HEK293T (cell line): ENCODE measurements around the gene TCFL5.

Experiments used
- BHLHE40 ChIP-seq: fragments of 450-650 bp; IDR thresholded peaks from 2 replicates; pipeline ENCODE4 v1.6.1; 2016; ENCODE audit warnings: mild to moderate bottlenecking, moderate library complexity, borderline replicate concordance
- ELF4 ChIP-seq: fragments of 450-650 bp; IDR thresholded peaks from 2 replicates; pipeline ENCODE4 v1.6.1; 2017; ENCODE audit warnings: antibody characterized with exemption
- FOXA1 ChIP-seq: fragments of 450-650 bp; IDR thresholded peaks from 2 replicates; pipeline ENCODE4 v1.6.1; 2016; ENCODE audit warnings: mild to moderate bottlenecking
- LEF1 ChIP-seq: fragments of 450-650 bp; IDR thresholded peaks from 2 replicates; pipeline ENCODE4 v1.6.1; 2017; ENCODE audit warnings: mild to moderate bottlenecking, borderline replicate concordance
- SP1 ChIP-seq: fragments of 450-650 bp; IDR thresholded peaks from 2 replicates; pipeline ENCODE4 v1.6.1; 2017
- TARDBP ChIP-seq: fragments of 450-650 bp; IDR thresholded peaks from 2 replicates; pipeline ENCODE4 v1.6.1; 2016
- ZNF384 ChIP-seq: fragments of 450-650 bp; IDR thresholded peaks from 2 replicates; pipeline ENCODE4 v1.6.1; 2016

DNA sequence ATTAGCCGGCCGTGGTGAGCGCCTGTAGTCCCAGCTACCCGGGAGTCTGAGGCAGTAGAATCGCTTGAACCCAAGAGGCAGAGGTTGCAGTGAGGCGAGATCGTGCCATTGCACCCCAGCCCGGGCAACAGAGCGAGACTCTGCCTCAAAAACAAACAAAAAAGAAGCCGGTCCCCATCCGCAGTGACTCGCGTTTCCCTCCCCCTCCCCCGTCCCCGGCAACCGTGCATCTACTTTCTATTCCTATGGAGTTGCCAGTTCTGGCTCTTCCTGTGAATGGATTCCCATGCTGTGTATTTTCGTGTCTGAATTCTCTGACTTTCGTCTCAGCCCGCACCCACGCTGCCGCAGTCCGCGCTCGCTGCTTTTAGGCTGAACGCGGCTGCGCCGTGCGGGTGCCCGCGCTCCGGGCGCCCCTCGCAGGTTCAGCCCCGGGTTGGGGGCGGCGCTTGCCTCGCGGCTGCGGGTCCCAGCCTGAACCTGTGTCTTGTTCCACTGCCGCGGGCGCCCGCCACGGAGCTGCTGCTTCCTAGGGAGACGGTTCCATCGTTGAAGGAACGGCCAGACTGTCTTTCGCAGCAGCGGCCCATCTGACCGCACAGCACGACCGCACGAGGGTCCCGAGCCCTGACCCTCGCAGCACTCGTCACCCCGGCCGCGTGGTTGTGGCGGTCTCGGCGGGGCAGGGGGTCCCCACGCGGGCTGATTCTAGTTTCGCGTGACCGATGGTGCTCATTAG, 66.4 kb downstream of the TCFL5 start:
- no peak for TF ChIP-seq BHLHE40
- no peak for TF ChIP-seq SP1
- TF ChIP-seq ZNF384: no peak
- no peak for TF ChIP-seq LEF1
- TF ChIP-seq TARDBP: no peak
- no peak for TF ChIP-seq ELF4
- no peak for TF ChIP-seq FOXA1
